H9 (cell line): ENCODE measurements around the gene SIN3A. TPM values are rescaled to one million over a fixed set of nuclear protein-coding genes. Genes with fewer than 3 reads are reported as not detected.

ENCODE experiments used
- DNase-seq: peaks from one replicate; pipeline ENCODE4 v3.0.0-alpha.2; 2017
- H2AFZ ChIP-seq: one replicate; pipeline ENCODE4 v1.6.1; 2013; ENCODE audit warnings: mild to moderate bottlenecking, low read length, control low read depth, moderate library complexity
- H2AK5ac ChIP-seq: 2 replicates; pipeline ENCODE4 v1.6.1; 2013; ENCODE audit warnings: low read length, control low read depth, mixed read lengths; ENCODE audit not compliant: insufficient read length
- H2BK120ac ChIP-seq: one replicate; pipeline ENCODE4 v1.6.1; 2013; ENCODE audit warnings: low read depth, mild to moderate bottlenecking, low read length, control low read depth, inconsistent platforms; ENCODE audit not compliant: poor library complexity, severe bottlenecking
- H2BK12ac ChIP-seq: 2 replicates; pipeline ENCODE4 v1.6.1; 2013; ENCODE audit warnings: low read length, control low read depth, mixed read lengths, low read depth; ENCODE audit not compliant: insufficient read length
- H2BK15ac ChIP-seq: 2 replicates; pipeline ENCODE4 v1.6.1; 2013; ENCODE audit warnings: low read depth, low read length, control low read depth
- H2BK20ac ChIP-seq: one replicate; pipeline ENCODE4 v1.6.1; 2013; ENCODE audit warnings: low read depth, mild to moderate bottlenecking, low read length, control low read depth, inconsistent platforms; ENCODE audit not compliant: poor library complexity, severe bottlenecking
- H2BK5ac ChIP-seq: 2 replicates; pipeline ENCODE4 v1.6.1; 2013; ENCODE audit warnings: low read length, control low read depth, mixed read lengths; ENCODE audit not compliant: insufficient read length
- H3K14ac ChIP-seq: 2 replicates; pipeline ENCODE4 v1.6.1; 2013; ENCODE audit warnings: low read length, control low read depth; ENCODE audit not compliant: insufficient read depth
- H3K18ac ChIP-seq: 2 replicates; pipeline ENCODE4 v1.6.1; 2013; ENCODE audit warnings: low read depth, mild to moderate bottlenecking, mixed read lengths, low read length, control low read depth; ENCODE audit not compliant: insufficient read length
- H3K23ac ChIP-seq: 2 replicates; pipeline ENCODE4 v1.6.1; 2013; ENCODE audit warnings: low read length, control low read depth, mixed read lengths, low read depth; ENCODE audit not compliant: insufficient read length
- H3K23me2 ChIP-seq: 2 replicates; pipeline ENCODE4 v1.6.1; 2013; ENCODE audit warnings: low read depth, mild to moderate bottlenecking, mixed read lengths, low read length, control low read depth; ENCODE audit not compliant: insufficient read length, poor library complexity, severe bottlenecking
- H3K27ac ChIP-seq: 2 replicates; pipeline ENCODE4 v1.5.1; 2013; ENCODE audit warnings: low read length, control low read depth, mixed read lengths, low read depth; ENCODE audit not compliant: insufficient read length
- H3K27me3 ChIP-seq: 2 replicates; pipeline ENCODE4 v1.6.1; 2013; ENCODE audit warnings: low read length, control low read depth, inconsistent platforms; ENCODE audit not compliant: insufficient read depth
- H3K4ac ChIP-seq: 2 replicates; pipeline ENCODE4 v1.6.1; 2013; ENCODE audit warnings: low read depth, mild to moderate bottlenecking, control low read depth, inconsistent platforms, low read length, moderate library complexity
- H3K4me1 ChIP-seq: 2 replicates; pipeline ENCODE4 v1.6.1; 2013; ENCODE audit warnings: low read length, control low read depth, inconsistent platforms; ENCODE audit not compliant: insufficient read depth
- H3K4me2 ChIP-seq: 2 replicates; pipeline ENCODE4 v1.6.1; 2013; ENCODE audit warnings: low read length, control low read depth, mixed read lengths; ENCODE audit not compliant: insufficient read length, insufficient read depth
- H3K56ac ChIP-seq: 2 replicates; pipeline ENCODE4 v1.6.1; 2013; ENCODE audit warnings: low read depth, mild to moderate bottlenecking, mixed read lengths, low read length, control low read depth; ENCODE audit not compliant: insufficient read length
- H3K79me1 ChIP-seq: 2 replicates; pipeline ENCODE4 v1.6.1; 2013; ENCODE audit warnings: low read depth, mild to moderate bottlenecking, moderate library complexity, low read length, control low read depth, inconsistent platforms; ENCODE audit not compliant: insufficient read depth, poor library complexity, severe bottlenecking
- H3K79me2 ChIP-seq: 2 replicates; pipeline ENCODE4 v1.6.1; 2013; ENCODE audit warnings: low read length, control low read depth, inconsistent platforms; ENCODE audit not compliant: insufficient read depth
- H3K9ac ChIP-seq: 2 replicates; pipeline ENCODE4 v1.6.1; 2013; ENCODE audit warnings: low read length, control low read depth, mixed read lengths; ENCODE audit not compliant: insufficient read length; ENCODE audit errors: extremely low read depth
- H3K9me3 ChIP-seq: one replicate; pipeline ENCODE4 v1.6.1; 2013; ENCODE audit warnings: low read depth, low read length, inconsistent platforms; ENCODE audit not compliant: control insufficient read depth
- H3T11ph ChIP-seq: one replicate; pipeline ENCODE4 v1.6.1; 2013; ENCODE audit warnings: mild to moderate bottlenecking, low read length, control low read depth, inconsistent platforms
- H4K20me1 ChIP-seq: one replicate; pipeline ENCODE4 v1.6.1; 2013; ENCODE audit not compliant: control insufficient read depth, insufficient read length, insufficient read depth
- H4K5ac ChIP-seq: 2 replicates; pipeline ENCODE4 v1.6.1; 2013; ENCODE audit warnings: low read depth, mild to moderate bottlenecking, mixed read lengths, low read length, control low read depth; ENCODE audit not compliant: insufficient read length
- H4K8ac ChIP-seq: replicated peaks from 2 replicates; pipeline ENCODE4 v1.6.1; 2013; ENCODE audit warnings: low read length, control low read depth, mixed read lengths, low read depth; ENCODE audit not compliant: insufficient read length
- H4K91ac ChIP-seq: 2 replicates; pipeline ENCODE4 v1.6.1; 2013; ENCODE audit warnings: low read depth, mild to moderate bottlenecking, moderate library complexity, mixed read lengths, low read length, control low read depth; ENCODE audit not compliant: insufficient read length
- H3K27ac Mint-ChIP-seq, 3 experiments: 2 replicates in 2 of 3; 3 replicates in 1 of 3; pipeline ENCODE4 v1.8.0; 2020 to 2021; ENCODE audit warnings: mixed read lengths in 3 of 3, mild to moderate bottlenecking in 1 of 3, moderate library complexity in 1 of 3
- H3K27me3 Mint-ChIP-seq: 2 replicates; pipeline ENCODE4 v1.8.0; 2021; ENCODE audit warnings: low read depth, mild to moderate bottlenecking, moderate library complexity, mixed read lengths
- H3K36me3 Mint-ChIP-seq, 3 experiments: 2 replicates in 2 of 3; 3 replicates in 1 of 3; pipeline ENCODE4 v1.8.0; 2020 to 2021; ENCODE audit warnings: low read depth in 3 of 3, mixed read lengths in 3 of 3; ENCODE audit not compliant: insufficient read depth in 1 of 3
- H3K4me1 Mint-ChIP-seq, 2 experiments: 2 replicates each; pipeline ENCODE4 v1.8.0; 2020; ENCODE audit warnings: mixed read lengths in 2 of 2
- H3K4me3 Mint-ChIP-seq, 2 experiments: 2 replicates in 1 of 2; 3 replicates in 1 of 2; pipeline ENCODE4 v1.8.0; 2020 to 2021; ENCODE audit warnings: mild to moderate bottlenecking in 2 of 2, mixed read lengths in 2 of 2, moderate library complexity in 1 of 2
- H3K9me3 Mint-ChIP-seq, 2 experiments: 2 replicates in 1 of 2; 3 replicates in 1 of 2; pipeline ENCODE4 v1.8.0; 2020; ENCODE audit warnings: mild to moderate bottlenecking in 2 of 2, mixed read lengths in 2 of 2, moderate library complexity in 1 of 2
- WGBS: extraction: QIAGEN DNeasy Blood & Tissue Kit; methylation state at CpG from one replicate; pipeline ENCODE4 v1.1.7; 2013; ENCODE audit warnings: missing lambda C conversion rate, low lambda C conversion rate, mixed read lengths; ENCODE audit not compliant: insufficient read length; ENCODE audit errors: extremely low coverage; 5-methylcytosine and 5-hydroxymethylcytosine counted together
- microRNA-seq: library from miRNA; unstranded; fragments of <30 nt; microRNA quantifications from one replicate; pipeline ENCODE4, GENCODE V29; 2020; ENCODE audit warnings: borderline microRNAs expressed
- total RNA-seq: library from RNA; stranded (reverse); gene quantifications from 2 replicates; pipeline ENCODE4 v1.2.1, GENCODE V29; 2021
- TF ChIP-seq, protein P1 (sequence below): fragments of 200-600 bp; sonication (generic); conservative IDR thresholded peaks from 3 replicates; pipeline ENCODE4 v1.8.0; 2021; ENCODE audit warnings: antibody characterized with exemption, mild to moderate bottlenecking

SIN3A gene
- total RNA-seq, 1 experiment from 2014 or later = 102 TPM

DNA sequence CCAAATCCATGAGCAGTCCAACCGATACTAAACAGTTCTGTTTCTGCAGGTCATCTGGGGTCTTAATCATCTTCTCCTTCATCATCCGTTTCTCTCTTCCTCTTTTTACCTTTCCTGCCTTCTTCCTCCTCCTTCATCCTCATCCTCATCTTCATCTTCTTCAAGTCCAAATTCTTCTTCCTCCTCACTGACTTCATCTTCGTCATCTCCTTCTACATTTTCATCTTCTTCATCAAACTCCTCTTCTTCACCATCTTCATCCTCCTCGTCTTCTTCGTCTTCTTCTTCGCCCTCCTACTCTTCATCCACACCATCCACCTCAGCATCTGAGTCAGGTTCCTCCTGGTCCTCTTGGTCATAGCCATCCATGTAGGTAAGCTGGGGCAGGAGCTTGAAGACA is 129.8 kb downstream of the SIN3A start:
- Histone ChIP-seq H2BK5ac (no peak overlapping the region), H3K4ac (no peak overlapping the region), H3K79me2 (no peaks in the 10 kb centered on the region), H3K56ac (no peak overlapping the region), H2BK12ac (no peak overlapping the region), H3K27ac (no peak overlapping the region), H3K23me2 (no peaks in the 10 kb centered on the region), H3K27me3 (no peaks in the 10 kb centered on the region), H3K4me1 (no peaks in the 10 kb centered on the region), H3K9ac (no peak overlapping the region), H3K9me3 (no peaks in the 10 kb centered on the region), H3K4me2 (no peak overlapping the region), H4K8ac (no peak overlapping the region), H3T11ph (no peak overlapping the region), H3K79me1 (no peaks in the 10 kb centered on the region), H2AFZ (no peak overlapping the region), H2BK15ac (no peak overlapping the region), H3K23ac (no peak overlapping the region), H3K14ac (no peak overlapping the region), H4K20me1 (no peaks in the 10 kb centered on the region), H2BK20ac (no peak overlapping the region), H2AK5ac (no peak overlapping the region), H4K5ac (no peak overlapping the region), H4K91ac (no peak overlapping the region), H2BK120ac (no peak overlapping the region), H3K18ac (no peak overlapping the region)
- H3K4me1 Mint-ChIP-seq = no peaks in the 10 kb centered on the region
- WGBS = 99% methylated on average over 4 of the region's 6 CpGs
- DNase-seq = no peak
- no peak overlapping the region for H3K27ac Mint-ChIP-seq
- H3K36me3 Mint-ChIP-seq = no peaks in the 10 kb centered on the region; a peak in 1 of 7 replicates
- no peak overlapping the region for H3K4me3 Mint-ChIP-seq
- peaks cover 26% of the 10 kb centered on the region for H3K27me3 Mint-ChIP-seq
- TF ChIP-seq, protein P1, sequence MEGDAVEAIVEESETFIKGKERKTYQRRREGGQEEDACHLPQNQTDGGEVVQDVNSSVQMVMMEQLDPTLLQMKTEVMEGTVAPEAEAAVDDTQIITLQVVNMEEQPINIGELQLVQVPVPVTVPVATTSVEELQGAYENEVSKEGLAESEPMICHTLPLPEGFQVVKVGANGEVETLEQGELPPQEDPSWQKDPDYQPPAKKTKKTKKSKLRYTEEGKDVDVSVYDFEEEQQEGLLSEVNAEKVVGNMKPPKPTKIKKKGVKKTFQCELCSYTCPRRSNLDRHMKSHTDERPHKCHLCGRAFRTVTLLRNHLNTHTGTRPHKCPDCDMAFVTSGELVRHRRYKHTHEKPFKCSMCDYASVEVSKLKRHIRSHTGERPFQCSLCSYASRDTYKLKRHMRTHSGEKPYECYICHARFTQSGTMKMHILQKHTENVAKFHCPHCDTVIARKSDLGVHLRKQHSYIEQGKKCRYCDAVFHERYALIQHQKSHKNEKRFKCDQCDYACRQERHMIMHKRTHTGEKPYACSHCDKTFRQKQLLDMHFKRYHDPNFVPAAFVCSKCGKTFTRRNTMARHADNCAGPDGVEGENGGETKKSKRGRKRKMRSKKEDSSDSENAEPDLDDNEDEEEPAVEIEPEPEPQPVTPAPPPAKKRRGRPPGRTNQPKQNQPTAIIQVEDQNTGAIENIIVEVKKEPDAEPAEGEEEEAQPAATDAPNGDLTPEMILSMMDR = no peak
- H3K9me3 Mint-ChIP-seq = peaks cover 0 to 4% of the 10 kb centered on the region in 2 experiments; a peak in 1 of 5 replicates

Small RNA genes lying within 50 kb of the gene (microRNA-seq; reads per million reads assigned to microRNA genes)
- not detected for gene MIR631

Other genes starting within 250 kb of the SIN3A start
- 45.6 and 48.7 TPM in 2 replicates for gene C15orf39, start 249.8 kb downstream of the SIN3A start, total RNA-seq
- gene GOLGA6C, start 193.4 kb downstream of the SIN3A start, total RNA-seq = not detected in 2 replicates
- gene GOLGA6D, start 168.9 kb downstream of the SIN3A start, total RNA-seq = 0.35 and 0.37 TPM in 2 replicates
- 146 and 159 TPM in 2 replicates for gene COMMD4, start 115.6 kb downstream of the SIN3A start, total RNA-seq
- gene NEIL1, start 104.7 kb downstream of the SIN3A start, total RNA-seq = 16.1 and 16.5 TPM in 2 replicates
- 106 and 112 TPM in 2 replicates for gene MAN2C1, start 83.1 kb downstream of the SIN3A start, total RNA-seq
- 40.9 and 42.2 TPM in 2 replicates for gene PTPN9, start 127.6 kb upstream of the SIN3A start, total RNA-seq
- 29.8 and 32.7 TPM in 2 replicates for gene SNUPN, start 174.0 kb upstream of the SIN3A start, total RNA-seq
- 97.9 and 106 TPM in 2 replicates for gene IMP3, start 188.5 kb upstream of the SIN3A start, total RNA-seq
- 17.7 and 18.7 TPM in 2 replicates for gene SNX33, start 196.2 kb upstream of the SIN3A start, total RNA-seq